ENCODE data around the gene ACKR2.
A peak's percentile ranks its signal among the peaks of the same experiment; 100 is the strongest.

Gene ACKR2

GRCh38 chr3:42823351-42823750 is 14.1 kb downstream of the ACKR2 start:
- Histone ChIP-seq H3K36me3 (ENCODE audit: control insufficient read depth in 2 of 2, insufficient read depth in 1 of 2, low read length in 2 of 2) (no peaks in the 10 kb centered on the region), H3K9me3 (ENCODE audit: control insufficient read depth, insufficient read depth, low read depth, low read length) (no peaks in the 10 kb centered on the region), H3K4me3 (ENCODE audit: low read depth, low read length) (no peak overlapping the region), H3K4me1 (ENCODE audit: control insufficient read depth, insufficient read depth, low read length) (peaks cover 5% of the 10 kb centered on the region; the same call in 1 of the 2 replicates), H3K27ac (ENCODE audit: extremely low read depth, low read depth, low read length) (peak overlapping the region; percentile 77)
- POLR2A ChIA-PET: no interaction called here
- TF ChIP-seq ZNF37A (tag by site-specific recombination; IDR thresholded peaks at IDR 0.05) (no peak), ZNF184 (tag by site-specific recombination; IDR thresholded peaks at IDR 0.05) (no peak), BCL11B (tag by site-specific recombination; IDR thresholded peaks at IDR 0.05; ENCODE audit: low read depth) (no peak), IKZF3 (tag by site-specific recombination; IDR thresholded peaks at IDR 0.05) (no peak), ZNF112 (tag by site-specific recombination; IDR thresholded peaks at IDR 0.05) (no peak), ZNF114 (tag by site-specific recombination; IDR thresholded peaks at IDR 0.05) (no peak), FEZF1 (tag by site-specific recombination; IDR thresholded peaks at IDR 0.05) (no peak), ZNF19 (tag by site-specific recombination; IDR thresholded peaks at IDR 0.05; ENCODE audit: low read depth) (no peak), ZNF571 (tag by site-specific recombination; IDR thresholded peaks at IDR 0.05) (no peak), HOXC10 (CRISPR knock-in tag; IDR thresholded peaks at IDR 0.05) (no peak), TRIM28 (IDR thresholded peaks at IDR 0.05; ENCODE audit: borderline replicate concordance, low read length) (peak; percentile 94)
- TF ChIP-seq, protein P1, sequence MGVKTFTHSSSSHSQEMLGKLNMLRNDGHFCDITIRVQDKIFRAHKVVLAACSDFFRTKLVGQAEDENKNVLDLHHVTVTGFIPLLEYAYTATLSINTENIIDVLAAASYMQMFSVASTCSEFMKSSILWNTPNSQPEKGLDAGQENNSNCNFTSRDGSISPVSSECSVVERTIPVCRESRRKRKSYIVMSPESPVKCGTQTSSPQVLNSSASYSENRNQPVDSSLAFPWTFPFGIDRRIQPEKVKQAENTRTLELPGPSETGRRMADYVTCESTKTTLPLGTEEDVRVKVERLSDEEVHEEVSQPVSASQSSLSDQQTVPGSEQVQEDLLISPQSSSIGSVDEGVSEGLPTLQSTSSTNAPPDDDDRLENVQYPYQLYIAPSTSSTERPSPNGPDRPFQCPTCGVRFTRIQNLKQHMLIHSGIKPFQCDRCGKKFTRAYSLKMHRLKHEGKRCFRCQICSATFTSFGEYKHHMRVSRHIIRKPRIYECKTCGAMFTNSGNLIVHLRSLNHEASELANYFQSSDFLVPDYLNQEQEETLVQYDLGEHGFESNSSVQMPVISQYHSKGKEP (tag by site-specific recombination; IDR thresholded peaks at IDR 0.05): no peak
- TF ChIP-seq, protein P2, sequence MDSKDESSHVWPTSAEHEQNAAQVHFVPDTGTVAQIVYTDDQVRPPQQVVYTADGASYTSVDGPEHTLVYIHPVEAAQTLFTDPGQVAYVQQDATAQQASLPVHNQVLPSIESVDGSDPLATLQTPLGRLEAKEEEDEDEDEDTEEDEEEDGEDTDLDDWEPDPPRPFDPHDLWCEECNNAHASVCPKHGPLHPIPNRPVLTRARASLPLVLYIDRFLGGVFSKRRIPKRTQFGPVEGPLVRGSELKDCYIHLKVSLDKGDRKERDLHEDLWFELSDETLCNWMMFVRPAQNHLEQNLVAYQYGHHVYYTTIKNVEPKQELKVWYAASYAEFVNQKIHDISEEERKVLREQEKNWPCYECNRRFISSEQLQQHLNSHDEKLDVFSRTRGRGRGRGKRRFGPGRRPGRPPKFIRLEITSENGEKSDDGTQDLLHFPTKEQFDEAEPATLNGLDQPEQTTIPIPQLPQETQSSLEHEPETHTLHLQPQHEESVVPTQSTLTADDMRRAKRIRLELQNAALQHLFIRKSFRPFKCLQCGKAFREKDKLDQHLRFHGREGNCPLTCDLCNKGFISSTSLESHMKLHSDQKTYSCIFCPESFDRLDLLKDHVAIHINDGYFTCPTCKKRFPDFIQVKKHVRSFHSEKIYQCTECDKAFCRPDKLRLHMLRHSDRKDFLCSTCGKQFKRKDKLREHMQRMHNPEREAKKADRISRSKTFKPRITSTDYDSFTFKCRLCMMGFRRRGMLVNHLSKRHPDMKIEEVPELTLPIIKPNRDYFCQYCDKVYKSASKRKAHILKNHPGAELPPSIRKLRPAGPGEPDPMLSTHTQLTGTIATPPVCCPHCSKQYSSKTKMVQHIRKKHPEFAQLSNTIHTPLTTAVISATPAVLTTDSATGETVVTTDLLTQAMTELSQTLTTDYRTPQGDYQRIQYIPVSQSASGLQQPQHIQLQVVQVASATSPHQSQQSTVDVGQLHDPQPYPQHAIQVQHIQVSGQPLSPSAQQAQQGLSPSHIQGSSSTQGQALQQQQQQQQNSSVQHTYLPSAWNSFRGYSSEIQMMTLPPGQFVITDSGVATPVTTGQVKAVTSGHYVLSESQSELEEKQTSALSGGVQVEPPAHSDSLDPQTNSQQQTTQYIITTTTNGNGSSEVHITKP (tag by site-specific recombination; IDR thresholded peaks at IDR 0.05): 0 out of 2 replicates have a peak, but pooled peaks have one; percentile 10
- TF ChIP-seq, protein P3, sequence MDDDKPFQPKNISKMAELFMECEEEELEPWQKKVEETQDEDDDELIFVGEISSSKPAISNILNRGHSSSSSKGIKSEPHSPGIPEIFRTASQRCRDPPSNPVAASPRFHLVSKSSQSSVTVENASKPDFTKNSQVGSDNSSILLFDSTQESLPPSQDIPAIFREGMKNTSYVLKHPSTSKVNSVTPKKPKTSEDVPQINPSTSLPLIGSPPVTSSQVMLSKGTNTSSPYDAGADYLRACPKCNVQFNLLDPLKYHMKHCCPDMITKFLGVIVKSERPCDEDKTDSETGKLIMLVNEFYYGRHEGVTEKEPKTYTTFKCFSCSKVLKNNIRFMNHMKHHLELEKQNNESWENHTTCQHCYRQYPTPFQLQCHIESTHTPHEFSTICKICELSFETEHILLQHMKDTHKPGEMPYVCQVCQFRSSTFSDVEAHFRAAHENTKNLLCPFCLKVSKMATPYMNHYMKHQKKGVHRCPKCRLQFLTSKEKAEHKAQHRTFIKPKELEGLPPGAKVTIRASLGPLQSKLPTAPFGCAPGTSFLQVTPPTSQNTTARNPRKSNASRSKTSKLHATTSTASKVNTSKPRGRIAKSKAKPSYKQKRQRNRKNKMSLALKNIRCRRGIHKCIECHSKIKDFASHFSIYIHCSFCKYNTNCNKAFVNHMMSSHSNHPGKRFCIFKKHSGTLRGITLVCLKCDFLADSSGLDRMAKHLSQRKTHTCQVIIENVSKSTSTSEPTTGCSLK (tag by site-specific recombination; IDR thresholded peaks at IDR 0.05): no peak
- CTCF ChIA-PET: no interaction called here

DNA sequence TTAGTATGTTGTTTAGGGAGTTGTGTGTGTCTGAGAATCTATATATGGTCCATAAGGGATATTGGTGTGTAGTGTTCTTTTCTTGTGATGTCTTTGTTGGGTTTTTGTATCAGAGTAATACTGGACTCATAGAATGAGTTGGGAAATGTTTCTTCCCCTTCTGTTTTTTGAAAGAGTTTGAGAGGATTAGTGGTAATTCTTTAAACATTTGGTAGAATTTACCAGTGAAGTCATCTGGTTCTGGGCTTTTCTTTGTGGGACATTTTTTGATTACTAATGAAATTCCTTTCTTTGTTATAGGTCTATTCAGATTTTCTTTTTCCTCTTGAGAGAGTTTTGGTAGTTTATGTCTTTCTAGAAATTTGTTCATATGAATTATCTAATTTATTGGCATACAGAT is 16.9 kb downstream of the ACKR2 start:
- ChIA-PET CTCF (no interaction called here), POLR2A (interaction anchor here (1.0 kb wide), 1 partner anchor 22 kb away, joined by 4 read pairs; the partner anchor contains the start of gene HIGD1A)
- Histone ChIP-seq H3K36me3 (ENCODE audit: control insufficient read depth in 2 of 2, insufficient read depth in 1 of 2, low read length in 2 of 2) (no peaks in the 10 kb centered on the region), H3K4me3 (ENCODE audit: low read depth, low read length) (no peak overlapping the region), H3K9me3 (ENCODE audit: control insufficient read depth, insufficient read depth, low read depth, low read length) (no peaks in the 10 kb centered on the region), H3K4me1 (ENCODE audit: control insufficient read depth, insufficient read depth, low read length) (peaks cover 5% of the 10 kb centered on the region; the same call in 1 of the 2 replicates), H3K27ac (ENCODE audit: extremely low read depth, low read depth, low read length) (no peak overlapping the region)
- TF ChIP-seq, protein P3 (tag by site-specific recombination; IDR thresholded peaks at IDR 0.05): no peak
- TF ChIP-seq ZNF837 (tag by site-specific recombination; IDR thresholded peaks at IDR 0.05): no peak
- TF ChIP-seq ZNF112 (tag by site-specific recombination; IDR thresholded peaks at IDR 0.05): no peak
- no peak for TF ChIP-seq ZNF510 (tag by site-specific recombination; IDR thresholded peaks at IDR 0.05; ENCODE audit: insufficient replicate concordance)
- no peak for TF ChIP-seq HIC1 (tag by site-specific recombination; IDR thresholded peaks at IDR 0.05)
- TF ChIP-seq YY1 (tag by site-specific recombination; IDR thresholded peaks at IDR 0.05): no peak
- no peak for TF ChIP-seq ZNF350 (tag by site-specific recombination; IDR thresholded peaks at IDR 0.05)
- TF ChIP-seq KLF9 (tag by site-specific recombination; IDR thresholded peaks at IDR 0.05; ENCODE audit: low read depth): no peak
- no peak for TF ChIP-seq ZNF404 (tag by site-specific recombination; IDR thresholded peaks at IDR 0.05)
- TF ChIP-seq SETDB1 (IDR thresholded peaks at IDR 0.05; ENCODE audit: insufficient read length, low read length): no peak
- TF ChIP-seq ZNF621 (tag by site-specific recombination; IDR thresholded peaks at IDR 0.05): no peak

Measured in HEK293 (cell line).